Measurements from ENCODE around the gene CCNI2.

DNA sequence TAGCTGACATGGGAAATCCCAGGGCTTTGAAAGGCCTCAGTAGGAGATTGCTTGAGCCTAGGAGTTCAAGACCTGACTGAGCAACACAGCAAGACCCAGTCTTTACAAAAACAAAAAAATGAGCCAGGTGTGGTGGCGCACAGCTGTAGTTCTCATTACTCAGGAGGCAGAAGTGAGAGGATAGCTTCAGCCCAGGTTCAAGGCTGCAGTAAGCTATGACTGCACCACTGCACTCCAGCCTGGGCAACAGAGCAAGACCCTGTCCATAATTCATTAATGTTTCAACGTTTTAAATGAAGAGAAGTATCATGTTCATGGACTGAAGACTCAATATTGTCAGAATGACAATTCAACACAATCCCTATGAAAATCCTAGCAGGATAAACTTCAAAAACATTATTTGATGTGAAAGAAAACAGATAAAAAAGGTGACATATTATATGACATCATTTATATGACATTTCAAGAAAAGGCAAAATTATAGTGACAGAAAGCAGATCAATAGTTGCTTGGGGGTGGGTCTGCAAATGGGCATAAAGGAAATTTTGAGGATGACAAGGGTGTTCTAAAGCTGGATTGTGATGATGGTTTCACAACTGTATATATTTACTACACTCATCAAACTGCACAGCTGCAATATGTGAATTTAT, 13.6 kb upstream of the CCNI2 start:
- no peak for TF ChIP-seq EZH2phosphoT487 (IDR thresholded peaks at IDR 0.05; ENCODE audit: borderline replicate concordance)
- TF ChIP-seq, protein P1, sequence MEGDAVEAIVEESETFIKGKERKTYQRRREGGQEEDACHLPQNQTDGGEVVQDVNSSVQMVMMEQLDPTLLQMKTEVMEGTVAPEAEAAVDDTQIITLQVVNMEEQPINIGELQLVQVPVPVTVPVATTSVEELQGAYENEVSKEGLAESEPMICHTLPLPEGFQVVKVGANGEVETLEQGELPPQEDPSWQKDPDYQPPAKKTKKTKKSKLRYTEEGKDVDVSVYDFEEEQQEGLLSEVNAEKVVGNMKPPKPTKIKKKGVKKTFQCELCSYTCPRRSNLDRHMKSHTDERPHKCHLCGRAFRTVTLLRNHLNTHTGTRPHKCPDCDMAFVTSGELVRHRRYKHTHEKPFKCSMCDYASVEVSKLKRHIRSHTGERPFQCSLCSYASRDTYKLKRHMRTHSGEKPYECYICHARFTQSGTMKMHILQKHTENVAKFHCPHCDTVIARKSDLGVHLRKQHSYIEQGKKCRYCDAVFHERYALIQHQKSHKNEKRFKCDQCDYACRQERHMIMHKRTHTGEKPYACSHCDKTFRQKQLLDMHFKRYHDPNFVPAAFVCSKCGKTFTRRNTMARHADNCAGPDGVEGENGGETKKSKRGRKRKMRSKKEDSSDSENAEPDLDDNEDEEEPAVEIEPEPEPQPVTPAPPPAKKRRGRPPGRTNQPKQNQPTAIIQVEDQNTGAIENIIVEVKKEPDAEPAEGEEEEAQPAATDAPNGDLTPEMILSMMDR (conservative IDR thresholded peaks at IDR 0.05; ENCODE audit: low read length) = no peak
